ENCODE data around the gene CPSF4L.

DNA sequence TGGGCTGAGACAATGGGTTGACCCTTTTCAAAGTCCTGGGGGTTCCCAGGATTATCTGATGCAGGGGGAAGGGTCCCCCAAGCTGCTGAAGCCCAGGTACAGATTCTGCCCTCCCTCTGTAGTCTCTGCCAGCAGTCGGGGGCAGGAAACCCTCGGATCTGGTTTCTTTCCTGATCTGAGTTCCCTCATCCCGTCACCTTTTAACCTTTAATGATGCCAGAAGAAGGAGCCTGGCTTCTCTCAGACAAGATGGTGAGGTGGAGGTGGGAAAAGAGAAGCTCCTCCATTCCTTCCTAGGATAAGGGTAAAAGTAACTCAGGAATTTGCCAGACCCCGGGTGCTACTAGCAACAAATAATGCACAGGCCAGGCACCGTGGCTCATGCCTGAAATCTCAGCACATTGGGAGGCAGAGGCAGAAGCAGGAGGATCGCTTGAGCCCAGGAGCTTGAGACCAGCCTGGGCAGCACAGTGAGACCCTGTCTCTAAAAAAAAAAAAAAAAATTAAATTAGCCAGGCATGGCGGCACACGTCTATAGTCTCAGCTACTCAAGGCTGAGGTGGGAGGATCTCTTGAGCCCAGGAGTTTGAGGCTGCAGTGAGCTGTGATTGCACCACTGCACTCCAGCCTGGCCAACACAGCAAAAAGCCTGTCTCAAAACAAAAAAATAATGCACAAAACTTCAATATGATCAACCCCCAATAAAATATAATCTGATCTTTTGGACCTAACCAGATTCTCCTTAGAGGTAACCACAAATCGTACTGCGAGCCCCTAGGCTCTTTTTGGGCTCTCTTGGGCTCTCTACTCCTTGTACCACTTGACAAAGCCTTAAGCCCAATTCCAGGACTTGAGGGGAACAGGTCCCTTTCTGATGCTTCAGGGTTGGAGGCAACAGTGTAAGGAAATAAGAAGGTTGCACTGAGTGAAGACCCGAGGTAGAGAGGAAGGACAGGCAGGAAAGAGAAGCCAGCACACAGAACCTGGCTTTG lies 44.5 kb upstream of the CPSF4L start:
- TF ChIP-seq CTCF (IDR thresholded peaks at IDR 0.05) (no peak), EZH2 (IDR thresholded peaks at IDR 0.05) (no peak), EZH2phosphoT487 (IDR thresholded peaks at IDR 0.05) (no peak)

Data from neural progenitor cell (in vitro differentiated cells).